Osteoblast (primary cell): ENCODE measurements around the gene KRTAP4-6. TPM values are rescaled to one million over a fixed set of nuclear protein-coding genes. Genes with fewer than 3 reads are reported as not detected.
"Not testable (repeated sequence)": the region's sequence is repeated elsewhere in the genome, so short reads cannot be mapped to it uniquely, and the experiment has no call there.

ENCODE experiments used
- DNase-seq: peaks from one replicate; pipeline ENCODE4 v3.0.0; 2011; ENCODE audit warnings: low spot score, mixed read lengths; ENCODE audit not compliant: insufficient read length; ENCODE audit errors: missing footprints
- H2AFZ ChIP-seq: 2 replicates; pipeline ENCODE4 v1.6.0; 2011; ENCODE audit warnings: mild to moderate bottlenecking, low read length
- H3K27ac ChIP-seq: 2 replicates; pipeline ENCODE4 v1.5.1; 2011; ENCODE audit warnings: mild to moderate bottlenecking, low read depth, low read length, moderate library complexity
- H3K27me3 ChIP-seq: 2 replicates; pipeline ENCODE4 v1.6.0; 2012; ENCODE audit warnings: mild to moderate bottlenecking, control low read depth, inconsistent platforms, low read length, moderate library complexity; ENCODE audit not compliant: insufficient read depth
- H3K36me3 ChIP-seq: 2 replicates; pipeline ENCODE4 v1.5.1; 2011; ENCODE audit warnings: mild to moderate bottlenecking, low read length, control low read depth, moderate library complexity; ENCODE audit not compliant: insufficient read depth
- H3K4me1 ChIP-seq: 2 replicates; pipeline ENCODE4 v1.5.1; 2011; ENCODE audit warnings: mild to moderate bottlenecking, low read length, control low read depth, moderate library complexity; ENCODE audit not compliant: insufficient read depth
- H3K4me2 ChIP-seq: 2 replicates; pipeline ENCODE4 v1.6.0; 2011; ENCODE audit warnings: mild to moderate bottlenecking, low read length; ENCODE audit not compliant: insufficient read depth
- H3K4me3 ChIP-seq: fragments of 200-600 bp; sonication (generic); 3 replicates; pipeline ENCODE4 v1.5.1; 2012; ENCODE audit warnings: mild to moderate bottlenecking, low read length, inconsistent platforms; ENCODE audit not compliant: insufficient read depth
- H3K79me2 ChIP-seq: 2 replicates; pipeline ENCODE4 v1.6.0; 2012; ENCODE audit warnings: mild to moderate bottlenecking, low read length, control low read depth, inconsistent platforms; ENCODE audit not compliant: insufficient read depth
- H3K9me3 ChIP-seq: 2 replicates; pipeline ENCODE4 v1.5.1; 2011; ENCODE audit warnings: low read depth, low read length, control low read depth
- H4K20me1 ChIP-seq: 2 replicates; pipeline ENCODE4 v1.6.0; 2012; ENCODE audit warnings: mild to moderate bottlenecking, low read length, control low read depth; ENCODE audit not compliant: insufficient read depth
- CTCF ChIP-seq: IDR thresholded peaks from 2 replicates; pipeline ENCODE4 v1.5.1; 2011; ENCODE audit warnings: mild to moderate bottlenecking, low read depth, low read length, moderate library complexity; ENCODE audit errors: extremely low read depth
- total RNA-seq: library from RNA; depleted of rRNA; stranded (reverse); fragments of >200 nt; gene quantifications from 2 replicates; pipeline ENCODE4 v1.2.3, GENCODE V29; 2012

KRTAP4-6 gene
- total RNA-seq, 1 donor = not detected

GRCh38 chr17:41107941-41108450 is 32.3 kb downstream of the KRTAP4-6 start:
- TF ChIP-seq CTCF = no peak
- no peak overlapping the region for H3K27ac ChIP-seq
- H3K4me3 ChIP-seq = peak overlapping the region; percentile 52
- H3K36me3 ChIP-seq = no peaks in the 10 kb centered on the region
- H3K4me2 ChIP-seq = no peak overlapping the region
- no peak overlapping the region for H2AFZ ChIP-seq
- no peaks in the 10 kb centered on the region for H3K27me3 ChIP-seq
- DNase-seq = no peak
- H3K79me2 ChIP-seq = no peaks in the 10 kb centered on the region
- H3K4me1 ChIP-seq = peaks cover 6% of the 10 kb centered on the region
- no peaks in the 10 kb centered on the region for H4K20me1 ChIP-seq
- no peaks in the 10 kb centered on the region for H3K9me3 ChIP-seq

- not testable (repeated sequence) for H4K20me1 ChIP-seq, H3K79me2 ChIP-seq, H3K4me2 ChIP-seq, H3K9me3 ChIP-seq, H2AFZ ChIP-seq, H3K4me3 ChIP-seq, H3K36me3 ChIP-seq, H3K27me3 ChIP-seq, DNase-seq
- Histone ChIP-seq H3K27ac (peak within 1 kb of the TSS; percentile 66), H3K4me1 (peaks cover 13% of the 10 kb centered on the region)
Observed at GRCh38 chr17:41105347-41105746, 35.0 kb downstream of the KRTAP4-6 start, which contains the start of gene KRTAP4-9. KRTAP4-9 (plus strand) TSS chr17:41105389; CDS start chr17:41105389, 0 bp downstream.

GRCh38 chr17:41104386-41105038 is 35.8 kb downstream of the KRTAP4-6 start:
- H3K4me2 ChIP-seq, DNase-seq, H3K79me2 ChIP-seq, H3K27me3 ChIP-seq, H3K4me3 ChIP-seq, H3K9me3 ChIP-seq, H3K36me3 ChIP-seq, H2AFZ ChIP-seq, H4K20me1 ChIP-seq: not testable (repeated sequence)
- Histone ChIP-seq H3K4me1 (peaks cover 20% of the 10 kb centered on the region), H3K27ac (peak overlapping the region; percentile 66)

GRCh38 chr17:41103896-41104295 is 36.4 kb downstream of the KRTAP4-6 start:
- Histone ChIP-seq H3K4me1 (peaks cover 24% of the 10 kb centered on the region), H3K4me3 (no peak overlapping the region), H3K79me2 (no peaks in the 10 kb centered on the region), H3K27me3 (no peaks in the 10 kb centered on the region), H3K27ac (no peak overlapping the region), H3K9me3 (no peaks in the 10 kb centered on the region), H2AFZ (no peak overlapping the region), H4K20me1 (no peaks in the 10 kb centered on the region), H3K36me3 (no peaks in the 10 kb centered on the region), H3K4me2 (no peak overlapping the region)
- no peak for TF ChIP-seq CTCF
- DNase-seq = no peak

GRCh38 chr17:41101586-41102259 is 38.6 kb downstream of the KRTAP4-6 start, which contains the start of gene KRTAP4-16:
KRTAP4-16 (minus strand) TSS chr17:41102209; CDS start chr17:41102209, 0 bp downstream.
- H3K27ac ChIP-seq = peak within 1 kb of the TSS; percentile 42
- no peak within 1 kb of the TSS for H3K4me3 ChIP-seq
- peak within 1 kb of the TSS; percentile 27 for H2AFZ ChIP-seq
- no peaks in the 10 kb centered on the region for H3K9me3 ChIP-seq
- TF ChIP-seq CTCF = no peak
- peaks cover 35% of the 10 kb centered on the region for H3K4me1 ChIP-seq
- H3K79me2 ChIP-seq = no peaks in the 10 kb centered on the region
- no peak for DNase-seq
- no peaks in the 10 kb centered on the region for H3K36me3 ChIP-seq
- no peaks in the 10 kb centered on the region for H4K20me1 ChIP-seq
- H3K27me3 ChIP-seq = no peaks in the 10 kb centered on the region
- H3K4me2 ChIP-seq = no peak within 1 kb of the TSS

GRCh38 chr17:41099682-41100480 is 40.5 kb downstream of the KRTAP4-6 start:
- H3K27ac ChIP-seq = peak overlapping the region; percentile 73
- not testable (repeated sequence) for H3K27me3 ChIP-seq, H3K79me2 ChIP-seq, H3K4me3 ChIP-seq, H3K36me3 ChIP-seq, H3K4me2 ChIP-seq, H3K9me3 ChIP-seq, H4K20me1 ChIP-seq, DNase-seq, H2AFZ ChIP-seq
- H3K4me1 ChIP-seq = peaks cover 31% of the 10 kb centered on the region
